ENCODE measurements around the gene NACC2.

DNA sequence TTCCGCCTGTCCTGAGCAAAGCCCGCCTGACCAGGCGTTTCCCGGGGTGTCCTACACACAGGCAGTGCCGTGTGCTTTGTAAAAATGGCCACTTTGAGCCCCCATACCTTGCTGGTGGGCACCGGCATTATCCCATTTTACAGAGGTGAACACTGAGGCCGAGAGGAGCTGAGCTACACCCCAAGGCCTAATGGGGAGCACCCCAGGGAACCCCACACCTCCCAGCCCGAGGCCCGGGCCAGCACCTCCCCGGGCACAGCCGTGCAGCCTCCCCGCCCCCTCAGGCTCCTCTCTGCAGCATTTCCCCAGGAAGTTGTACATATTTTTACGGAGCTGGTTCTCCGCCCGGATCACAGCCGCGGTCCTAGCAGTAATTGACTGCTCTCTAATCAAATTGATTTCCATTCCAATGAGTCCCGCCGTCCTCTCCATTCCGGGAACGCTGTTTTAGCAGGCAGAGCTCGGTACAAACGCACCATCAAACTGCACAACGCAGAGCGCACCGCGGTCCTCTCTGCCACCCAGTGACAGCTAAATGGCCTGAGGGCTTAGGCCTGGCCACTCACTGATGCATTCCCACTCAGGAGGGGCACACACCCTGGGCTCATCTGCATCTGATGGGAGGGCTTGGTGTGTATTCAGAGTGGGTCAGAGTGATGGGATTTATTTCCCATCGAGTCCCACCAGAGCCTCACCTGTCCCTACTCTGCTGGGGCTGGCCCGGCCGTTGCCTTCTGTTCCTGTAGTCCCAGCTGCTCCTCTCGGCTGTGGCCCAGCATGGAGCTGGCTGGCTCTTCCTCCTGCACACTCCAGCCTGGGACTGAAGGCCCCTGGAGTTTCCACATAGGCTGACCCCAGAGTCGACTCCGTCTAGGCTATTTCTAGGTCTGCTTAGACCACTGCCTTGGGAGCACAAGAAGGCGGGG is 97.7 kb downstream of the NACC2 start:
- TF ChIP-seq CTCF (IDR thresholded peaks at IDR 0.05; ENCODE audit: low read depth, low read length) (no peak), EZH2phosphoT487 (IDR thresholded peaks at IDR 0.05; ENCODE audit: low read depth) (no peak)

Data from OCI-LY3 (cell line).